B cell (primary cell): ENCODE data around the gene CDC45. TPM values are rescaled to one million over a fixed set of nuclear protein-coding genes. Genes with fewer than 3 reads are reported as not detected.

Experiments
- ATAC-seq: fragments of 200-7000 bp; cut with Tn5 transposase; one replicate; pipeline ENCODE4 v1.10.0; 2021; ENCODE audit warnings: low read depth, mild to moderate bottlenecking, moderate number of reproducible peaks, moderate library complexity
- CTCF ChIA-PET: fragments of 350-600 bp; sonication (Branson Sonifier 250); formaldehyde crosslinking; loops from one replicate; lab custom pipeline; 2021; ENCODE audit warnings: antibody characterized with exemption, inconsistent platforms; lab: Charles Lee
- POLR2A ChIA-PET: fragments of 350-600 bp; sonication (Branson Sonifier 250); formaldehyde crosslinking; loops from one replicate; lab custom pipeline; 2021; ENCODE audit warnings: antibody characterized with exemption; lab: Charles Lee
- DNase-seq: peaks from one replicate; pipeline ENCODE4 v3.0.0; 2013
- H2AFZ ChIP-seq: 2 replicates; pipeline ENCODE4 v1.6.1; 2012; ENCODE audit warnings: mild to moderate bottlenecking, low read depth, low read length; ENCODE audit not compliant: insufficient read depth, poor library complexity, severe bottlenecking
- H3K27ac ChIP-seq, 2 donors: 1 replicate in 1 of 2; 2 replicates in 1 of 2; pipeline ENCODE4 v1.5.1; 2012 to 2013; ENCODE audit warnings: low read length in 2 of 2, mild to moderate bottlenecking in 2 of 2, moderate library complexity in 1 of 2
- H3K27me3 ChIP-seq, 4 experiments: fragments of 200-600 bp in 1 of 4; sonication (generic) in 1 of 4; replicated peaks in 1 of 4; 1 replicate in 2 of 4; 2 replicates in 2 of 4; pipeline versions ENCODE4 v1.6.1 to v1.7.0; 2013 to 2016; ENCODE audit warnings: low read length in 3 of 4, mild to moderate bottlenecking in 2 of 4, mixed read lengths in 1 of 4, moderate library complexity in 1 of 4; ENCODE audit not compliant: insufficient read depth in 4 of 4, control insufficient read depth in 3 of 4; ENCODE audit errors: control extremely low read depth in 1 of 4
- H3K36me3 ChIP-seq, 2 experiments: replicated peaks in 1 of 2; 1 replicate in 1 of 2; 2 replicates in 1 of 2; pipeline versions ENCODE4 v1.6.1 to v1.7.1; 2013; ENCODE audit warnings: low read length in 1 of 2; ENCODE audit not compliant: insufficient read depth in 2 of 2, control insufficient read depth in 1 of 2; ENCODE audit errors: control extremely low read depth in 1 of 2, extremely low read depth in 1 of 2
- H3K4me1 ChIP-seq, 2 donors: fragments of 200-600 bp in 1 of 2; sonication (generic) in 1 of 2; 1 replicate in 1 of 2; 2 replicates in 1 of 2; pipeline versions ENCODE4 v1.5.1 to v1.6.1; 2013 to 2017; ENCODE audit warnings: low read length in 2 of 2; ENCODE audit not compliant: control insufficient read depth in 2 of 2, insufficient read depth in 2 of 2
- H3K4me2 ChIP-seq: replicated peaks from 2 replicates; pipeline ENCODE3; 2012; ENCODE audit warnings: mild to moderate bottlenecking, low read depth, low read length; ENCODE audit not compliant: poor library complexity, severe bottlenecking
- H3K4me3 ChIP-seq, 5 experiments: fragments of 200-600 bp in 1 of 5; sonication (generic) in 1 of 5; 1 replicate in 3 of 5; 2 replicates in 2 of 5; pipeline versions ENCODE4 v1.5.1 to v1.7.0; 2011 to 2016; ENCODE audit warnings: low read length in 4 of 5, mild to moderate bottlenecking in 4 of 5, low read depth in 2 of 5, control low read depth in 1 of 5, moderate library complexity in 1 of 5; ENCODE audit not compliant: insufficient read depth in 1 of 5; ENCODE audit errors: control extremely low read depth in 1 of 5, extremely low read depth in 1 of 5
- H3K79me2 ChIP-seq: fragments of 200-600 bp; sonication (generic); one replicate; pipeline ENCODE4 v1.6.0; 2016; ENCODE audit warnings: low read length; ENCODE audit not compliant: control insufficient read depth, insufficient read depth
- H3K9ac ChIP-seq: fragments of 200-600 bp; sonication (generic); 2 replicates; pipeline ENCODE4 v1.6.1; 2017; ENCODE audit warnings: mild to moderate bottlenecking, low read length, moderate library complexity
- H3K9me3 ChIP-seq, 3 donors: one replicate each; pipeline versions ENCODE4 v1.6.1 to v1.7.1; 2013; ENCODE audit warnings: low read length in 2 of 3; ENCODE audit not compliant: control insufficient read depth in 2 of 3, insufficient read depth in 1 of 3; ENCODE audit errors: control extremely low read depth in 1 of 3
- H4K20me1 ChIP-seq: 2 replicates; pipeline ENCODE4 v1.6.0; 2012; ENCODE audit warnings: mild to moderate bottlenecking, low read length; ENCODE audit not compliant: insufficient read depth, control insufficient read depth, poor library complexity, severe bottlenecking
- H3K27ac Mint-ChIP-seq: one replicate; pipeline ENCODE4 v1.8.0; 2021; ENCODE audit warnings: mixed read lengths
- H3K27me3 Mint-ChIP-seq: one replicate; pipeline ENCODE4 v1.8.0; 2021; ENCODE audit warnings: mixed read lengths
- H3K4me1 Mint-ChIP-seq: one replicate; pipeline ENCODE4 v1.8.0; 2021; ENCODE audit warnings: mixed read lengths
- H3K4me3 Mint-ChIP-seq: one replicate; pipeline ENCODE4 v1.8.0; 2021; ENCODE audit warnings: mixed read lengths
- H3K9me3 Mint-ChIP-seq: one replicate; pipeline ENCODE4 v1.8.0; 2022; ENCODE audit warnings: mixed read lengths; ENCODE audit not compliant: insufficient read depth
- EZH2 ChIP-seq: IDR thresholded peaks from 2 replicates; pipeline ENCODE4 v1.6.1; 2012; ENCODE audit warnings: borderline replicate concordance, low read depth, mild to moderate bottlenecking, moderate library complexity, low read length; ENCODE audit not compliant: insufficient read depth, poor library complexity, severe bottlenecking
- WGBS: methylation state at CpG from one replicate; pipeline ENCODE4 v1.1.5; 2013; ENCODE audit warnings: missing lambda C conversion rate; ENCODE audit not compliant: insufficient coverage; 5-methylcytosine and 5-hydroxymethylcytosine counted together
- intact Hi-C: fragments of 100-400 bp; cut with micrococcal nuclease; formaldehyde crosslinking; loops from one replicate; pipeline ENCODE4 v1.10.0; 2022
- polyA plus RNA-seq: library from polyadenylated mRNA; depleted of rRNA; stranded (reverse); fragments of >200 nt; gene quantifications from 2 replicates; pipeline ENCODE4 v1.2.3, GENCODE V29; 2012
- total RNA-seq, 2 donors: library from RNA; stranded (reverse); fragments of 120-200 nt in 1 of 2; gene quantifications; 1 replicate in 1 of 2; 2 replicates in 1 of 2; pipeline versions ENCODE4 v1.2.3 to v1.2.4, GENCODE V29; 2013 to 2022
- TF ChIP-seq, protein P1 (sequence below): fragments of 200-600 bp; IDR thresholded peaks from one replicate; pipeline ENCODE4 v1.8.0; 2022; ENCODE audit warnings: antibody characterized with exemption, mild to moderate bottlenecking

CDC45 gene
- total and polyA plus RNA-seq, 2 donors (not counting 1 experiment from before 2014, with no cell fraction given): 0.49 to 1.4 TPM

GRCh38 chr22:19449422-19449767 is 30.3 kb upstream of the CDC45 start:
- TF ChIP-seq EZH2: no peak
- TF ChIP-seq, protein P1, sequence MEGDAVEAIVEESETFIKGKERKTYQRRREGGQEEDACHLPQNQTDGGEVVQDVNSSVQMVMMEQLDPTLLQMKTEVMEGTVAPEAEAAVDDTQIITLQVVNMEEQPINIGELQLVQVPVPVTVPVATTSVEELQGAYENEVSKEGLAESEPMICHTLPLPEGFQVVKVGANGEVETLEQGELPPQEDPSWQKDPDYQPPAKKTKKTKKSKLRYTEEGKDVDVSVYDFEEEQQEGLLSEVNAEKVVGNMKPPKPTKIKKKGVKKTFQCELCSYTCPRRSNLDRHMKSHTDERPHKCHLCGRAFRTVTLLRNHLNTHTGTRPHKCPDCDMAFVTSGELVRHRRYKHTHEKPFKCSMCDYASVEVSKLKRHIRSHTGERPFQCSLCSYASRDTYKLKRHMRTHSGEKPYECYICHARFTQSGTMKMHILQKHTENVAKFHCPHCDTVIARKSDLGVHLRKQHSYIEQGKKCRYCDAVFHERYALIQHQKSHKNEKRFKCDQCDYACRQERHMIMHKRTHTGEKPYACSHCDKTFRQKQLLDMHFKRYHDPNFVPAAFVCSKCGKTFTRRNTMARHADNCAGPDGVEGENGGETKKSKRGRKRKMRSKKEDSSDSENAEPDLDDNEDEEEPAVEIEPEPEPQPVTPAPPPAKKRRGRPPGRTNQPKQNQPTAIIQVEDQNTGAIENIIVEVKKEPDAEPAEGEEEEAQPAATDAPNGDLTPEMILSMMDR: no peak
- WGBS: 80% methylated on average over 1 of the region's 2 CpGs
- no peaks in the 10 kb centered on the region for H3K27me3 Mint-ChIP-seq
- Histone ChIP-seq H3K4me3 (no peak overlapping the region), H3K9ac (no peak overlapping the region), H3K27me3 (no peaks in the 10 kb centered on the region), H4K20me1 (peaks cover 3% of the 10 kb centered on the region), H3K79me2 (peaks cover 50% of the 10 kb centered on the region), H3K4me2 (no peak overlapping the region), H3K9me3 (no peaks in the 10 kb centered on the region), H3K4me1 (peaks cover 16 to 27% of the 10 kb centered on the region in 2 donors), H2AFZ (no peak overlapping the region), H3K27ac (no peak overlapping the region), H3K36me3 (peaks cover 0 to 44% of the 10 kb centered on the region in 2 experiments)
- CTCF ChIA-PET: no interaction called here
- DNase-seq: no peak
- H3K4me1 Mint-ChIP-seq: peaks cover 34% of the 10 kb centered on the region
- H3K4me3 Mint-ChIP-seq: no peak overlapping the region
- ATAC-seq: no peak
- no peak overlapping the region for H3K27ac Mint-ChIP-seq
- intact Hi-C loops: loop anchor here (5.0 kb wide), 2 partner anchors 183 to 327 kb away; partner anchors contain the start of gene DGCR2
- no peaks in the 10 kb centered on the region for H3K9me3 Mint-ChIP-seq
- POLR2A ChIA-PET: no interaction called here

- peak overlapping the region; percentile 2 for H3K27ac Mint-ChIP-seq
- CTCF ChIA-PET: interaction anchor here (0.7 kb wide), 1 partner anchor 346 kb away, joined by 3 read pairs; no protein-coding TSS in a partner anchor
Measured at GRCh38 chr22:19450363-19451175, 29.2 kb upstream of the CDC45 start.

More at GRCh38 chr22:19450363-19451175, 29.2 kb upstream of the CDC45 start:
- no peak overlapping the region for H3K4me3 Mint-ChIP-seq
- Histone ChIP-seq H3K27ac (no peak overlapping the region), H3K4me2 (no peak overlapping the region), H3K4me3 (no peak overlapping the region), H3K36me3 (peaks cover 0 to 51% of the 10 kb centered on the region in 2 experiments), H3K27me3 (no peaks in the 10 kb centered on the region), H3K9ac (no peak overlapping the region), H3K9me3 (no peaks in the 10 kb centered on the region), H2AFZ (no peak overlapping the region), H3K79me2 (peaks cover 40% of the 10 kb centered on the region), H4K20me1 (no peaks in the 10 kb centered on the region), H3K4me1 (peaks cover 16 to 27% of the 10 kb centered on the region in 2 donors)
- no peaks in the 10 kb centered on the region for H3K27me3 Mint-ChIP-seq
- POLR2A ChIA-PET: no interaction called here
- 100% methylated on average over 1 of the region's 8 CpGs for WGBS
- DNase-seq: no peak
- TF ChIP-seq EZH2: no peak
- TF ChIP-seq, protein P1: no peak
- no peak for ATAC-seq
- peaks cover 23% of the 10 kb centered on the region for H3K4me1 Mint-ChIP-seq
- intact Hi-C loops: no loop called here
- no peaks in the 10 kb centered on the region for H3K9me3 Mint-ChIP-seq
